ENCODE measurements around the gene RBP3.

RBP3 gene

GRCh38 chr10:47403446-47404318 lies 55.5 kb downstream of the RBP3 start:
- DNase-seq = no peak

GRCh38 chr10:47404446-47404845 lies 56.3 kb downstream of the RBP3 start:
- no peak for DNase-seq

- DNase-seq = no peak
These were observed 56.8 kb downstream of the RBP3 start for GRCh38 chr10:47404937-47405336.

- DNase-seq = no peak
These were observed 57.8 kb downstream of the RBP3 start for GRCh38 chr10:47405857-47406547.

GRCh38 chr10:47406548-47406869 lies 58.3 kb downstream of the RBP3 start:
- DNase-seq = no peak

- DNase-seq = no peak
These were observed 58.9 kb downstream of the RBP3 start for GRCh38 chr10:47406870-47407691.

All from AML-193 (cell line).